Right lung (tissue), 5 donors: ENCODE results near the gene BRSK2. TPM values are rescaled to one million over a fixed set of nuclear protein-coding genes. Genes with fewer than 3 reads are reported as not detected.

Experiments used
- DNase-seq, 2 donors: peaks; one replicate each; pipeline ENCODE4 v3.0.0-alpha.2; 2013
- polyA plus RNA-seq, 5 donors: library from polyadenylated mRNA; unstranded; fragments of 120-200 nt; gene quantifications; one replicate each; pipeline versions ENCODE4 v1.2.1 to v1.2.3, GENCODE V29; 2013; ENCODE audit warnings: inconsistent platforms in 1 of 5, low replicate concordance in 1 of 5; ENCODE audit not compliant: insufficient read length in 5 of 5, insufficient read depth in 1 of 5

BRSK2 gene
- polyA plus RNA-seq, 5 donors: 0.55 to 1.4 (median 0.67) TPM

GRCh38 chr11:1375161-1375954 is 14.4 kb upstream of the BRSK2 start:
- no peak for DNase-seq

GRCh38 chr11:1375955-1376258 is 13.8 kb upstream of the BRSK2 start:
- DNase-seq: no peak

DNA sequence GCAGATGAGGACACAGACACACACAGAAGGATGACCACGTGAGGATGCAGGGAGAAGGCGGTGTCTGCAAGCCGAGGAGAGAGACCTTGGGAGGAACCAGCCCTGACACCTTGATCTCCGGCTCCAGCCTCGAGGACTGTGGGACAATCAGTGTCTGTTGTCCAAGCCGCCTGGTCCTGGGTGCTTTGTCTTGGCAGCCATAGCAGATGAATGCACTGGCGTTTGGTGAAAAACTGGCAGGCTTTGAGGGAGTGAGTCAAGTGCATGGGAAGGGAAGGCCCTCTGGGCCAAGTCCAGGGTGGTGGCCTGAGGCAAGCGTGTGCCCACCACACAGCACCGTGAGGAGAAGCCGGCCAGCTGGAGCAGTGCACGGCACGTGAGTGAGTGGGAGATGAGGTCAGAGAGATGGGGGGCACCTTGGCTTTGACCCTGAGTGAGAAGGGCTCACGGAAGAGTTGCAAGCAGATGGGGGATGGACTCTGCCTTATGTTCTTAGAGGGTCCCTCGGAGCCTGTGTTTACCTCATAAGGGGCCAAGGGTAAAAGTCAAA is 12.4 kb upstream of the BRSK2 start:
- no peak for DNase-seq

DNA sequence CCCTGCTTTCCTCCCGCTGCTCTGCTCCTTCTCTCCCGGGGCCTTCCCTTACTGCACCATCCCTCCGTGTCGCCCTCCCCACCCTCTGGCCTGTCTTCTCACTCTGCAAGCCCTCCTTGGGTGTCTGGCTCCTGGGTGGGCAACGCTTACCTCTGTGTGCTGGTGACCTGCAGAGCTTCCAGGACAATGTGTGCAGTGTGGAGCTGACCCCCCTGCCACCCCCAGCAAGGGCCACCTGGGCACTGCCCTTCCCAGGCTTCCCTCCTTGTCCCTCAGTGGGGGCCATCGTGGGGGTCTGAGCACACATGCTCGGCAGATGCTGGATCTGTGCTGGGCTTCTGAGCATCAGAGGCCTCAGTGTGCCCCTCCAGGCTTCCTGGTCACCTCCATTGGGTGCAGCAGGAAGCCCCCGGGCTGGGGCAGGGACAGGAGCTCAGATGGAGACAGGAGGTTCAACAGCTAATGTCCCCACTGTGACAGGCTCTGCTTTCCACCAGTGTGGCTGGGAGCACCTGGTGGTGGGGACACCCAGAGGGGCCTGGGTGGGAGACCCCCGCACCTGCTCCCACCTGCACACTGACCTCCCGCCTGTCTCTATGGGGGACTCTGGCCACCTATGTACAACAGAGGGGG is 7.8 kb upstream of the BRSK2 start:
- no peak for DNase-seq

DNA sequence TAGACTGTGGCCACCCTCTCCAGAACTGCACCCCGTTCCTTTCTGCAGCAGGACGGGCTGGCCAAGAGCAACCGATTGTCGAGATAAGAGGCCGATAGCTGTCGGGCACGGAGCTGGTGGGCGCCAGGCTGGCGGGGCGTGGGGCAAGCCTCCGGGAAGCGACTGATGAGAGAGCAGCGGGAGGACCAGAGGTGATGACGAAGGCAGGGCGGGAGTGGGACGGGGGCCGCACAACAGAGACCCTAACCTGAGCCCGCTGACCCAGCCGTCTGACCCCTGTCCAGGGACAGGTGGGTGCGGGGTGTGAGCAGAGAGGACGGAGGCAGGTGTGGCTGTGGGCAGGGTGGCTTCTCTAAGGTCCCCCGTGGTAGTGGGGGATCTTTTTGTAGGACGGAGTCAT is 7.3 kb upstream of the BRSK2 start:
- DNase-seq: no peak

- DNase-seq: peak; percentile 52 to 57
These were observed 6.7 kb upstream of the BRSK2 start for GRCh38 chr11:1382831-1383607.

- DNase-seq: no peak
These were observed 5.3 kb upstream of the BRSK2 start for GRCh38 chr11:1384199-1384970.

DNA sequence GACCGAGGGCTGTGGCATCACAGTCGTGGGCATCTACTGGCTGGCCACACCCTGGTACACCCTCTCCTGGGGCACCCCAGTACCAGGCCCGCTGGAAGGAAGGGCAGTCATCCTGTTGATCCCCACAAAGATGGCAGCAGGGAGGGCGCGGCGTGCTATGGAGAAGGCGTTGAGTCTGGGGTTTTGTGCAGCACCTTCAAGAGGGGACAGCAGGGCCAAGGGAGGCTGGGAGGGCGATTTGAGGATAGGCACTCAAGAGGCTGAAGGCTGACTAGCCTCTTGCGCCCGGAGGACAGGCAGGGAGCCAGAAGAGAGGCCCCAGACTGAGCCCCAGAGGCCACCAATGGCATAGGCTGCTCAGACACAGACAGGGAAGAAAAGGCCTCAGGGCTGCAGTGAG is 2.2 kb upstream of the BRSK2 start:
- no peak for DNase-seq

DNA sequence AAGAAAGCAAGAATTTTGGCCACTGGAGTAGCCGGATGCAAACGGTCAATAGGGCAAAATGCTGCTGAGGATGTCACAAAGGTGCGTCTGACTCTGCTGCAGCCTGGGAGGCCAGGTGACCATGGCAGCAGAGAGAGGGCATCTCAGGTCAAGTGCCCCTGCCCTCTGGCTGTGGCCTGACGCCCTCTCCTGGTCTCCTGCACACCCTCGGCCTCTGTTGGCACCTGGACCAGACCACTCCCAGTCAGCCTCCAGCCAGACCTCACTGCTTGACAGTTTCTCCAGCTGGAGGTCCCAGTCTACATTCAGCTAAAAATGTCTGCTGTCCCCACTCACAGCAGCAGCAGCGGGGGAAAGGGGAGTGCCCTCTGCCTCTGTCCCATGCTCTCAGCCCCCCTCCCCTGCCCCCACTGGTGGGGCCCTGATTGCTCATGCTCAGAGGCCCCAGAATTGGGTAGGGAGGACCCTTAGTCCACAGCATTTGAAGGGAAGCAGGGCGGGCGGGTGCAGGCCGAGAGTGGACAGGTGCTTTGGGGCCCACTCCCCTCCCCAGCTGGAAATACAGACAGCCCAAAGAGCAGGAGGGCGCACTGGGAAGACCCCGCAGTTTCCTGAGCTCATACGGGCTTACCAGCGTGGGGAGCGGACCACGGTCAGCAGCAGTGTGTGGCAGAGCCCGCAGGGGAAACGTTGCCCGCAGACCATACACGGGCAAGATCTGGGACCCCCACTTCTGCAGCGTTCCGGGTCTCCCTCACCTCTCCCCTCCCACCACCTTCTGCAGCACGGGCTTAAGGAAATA is 1.6 kb upstream of the BRSK2 start:
- no peak for DNase-seq

DNA sequence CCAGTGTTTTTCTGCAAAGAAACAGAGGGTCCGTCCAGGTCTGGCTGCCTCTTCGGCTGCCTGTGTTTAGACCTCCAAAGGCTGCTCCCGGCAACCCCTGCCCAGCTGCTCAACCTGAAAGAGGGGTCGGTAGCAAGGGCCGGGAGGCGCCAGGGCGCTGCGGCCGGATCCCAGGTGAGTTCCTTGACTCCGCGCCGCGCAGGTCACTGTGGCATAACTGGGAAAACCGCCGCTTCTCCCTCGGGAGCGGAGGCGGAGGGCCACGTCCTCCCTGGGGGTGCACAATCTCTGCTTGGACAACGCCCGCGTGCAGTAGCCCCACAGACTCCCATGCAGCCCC is 1.0 kb upstream of the BRSK2 start:
- no peak for DNase-seq

GRCh38 chr11:1389103-1389931 is 417 bp upstream of the BRSK2 start:
- DNase-seq: peak; percentile 85 to 90

DNA sequence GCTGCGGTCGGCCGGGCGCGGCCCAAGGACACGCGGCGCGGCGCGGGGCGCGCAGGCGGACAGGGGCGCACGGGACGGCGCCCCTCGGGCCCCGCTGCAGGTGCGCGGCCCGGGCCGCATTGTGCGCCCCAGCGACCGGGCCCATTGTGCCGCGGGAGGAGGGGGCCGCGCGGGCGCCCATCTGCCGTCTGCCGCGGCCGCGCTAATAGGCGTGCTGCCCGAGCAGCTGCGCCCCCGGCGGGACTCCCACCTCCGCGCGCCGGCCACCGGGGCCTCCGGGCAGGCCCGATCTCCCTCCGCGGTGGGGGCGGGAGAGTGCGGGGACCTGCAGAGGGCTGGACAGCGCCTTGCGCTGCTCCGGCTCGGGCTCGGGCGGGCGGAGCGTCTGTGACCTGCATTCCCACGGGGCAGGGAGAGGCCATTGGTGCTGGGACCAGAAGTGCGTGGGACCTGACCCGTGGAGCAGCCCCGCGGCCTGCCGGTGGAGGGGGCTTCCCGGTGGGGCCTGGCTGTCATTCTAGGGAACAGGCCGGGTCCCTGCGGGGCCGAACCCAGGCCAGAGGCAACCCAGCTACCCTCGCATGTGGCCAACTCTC is 933 bp downstream of the BRSK2 start:
- DNase-seq: no peak

DNA sequence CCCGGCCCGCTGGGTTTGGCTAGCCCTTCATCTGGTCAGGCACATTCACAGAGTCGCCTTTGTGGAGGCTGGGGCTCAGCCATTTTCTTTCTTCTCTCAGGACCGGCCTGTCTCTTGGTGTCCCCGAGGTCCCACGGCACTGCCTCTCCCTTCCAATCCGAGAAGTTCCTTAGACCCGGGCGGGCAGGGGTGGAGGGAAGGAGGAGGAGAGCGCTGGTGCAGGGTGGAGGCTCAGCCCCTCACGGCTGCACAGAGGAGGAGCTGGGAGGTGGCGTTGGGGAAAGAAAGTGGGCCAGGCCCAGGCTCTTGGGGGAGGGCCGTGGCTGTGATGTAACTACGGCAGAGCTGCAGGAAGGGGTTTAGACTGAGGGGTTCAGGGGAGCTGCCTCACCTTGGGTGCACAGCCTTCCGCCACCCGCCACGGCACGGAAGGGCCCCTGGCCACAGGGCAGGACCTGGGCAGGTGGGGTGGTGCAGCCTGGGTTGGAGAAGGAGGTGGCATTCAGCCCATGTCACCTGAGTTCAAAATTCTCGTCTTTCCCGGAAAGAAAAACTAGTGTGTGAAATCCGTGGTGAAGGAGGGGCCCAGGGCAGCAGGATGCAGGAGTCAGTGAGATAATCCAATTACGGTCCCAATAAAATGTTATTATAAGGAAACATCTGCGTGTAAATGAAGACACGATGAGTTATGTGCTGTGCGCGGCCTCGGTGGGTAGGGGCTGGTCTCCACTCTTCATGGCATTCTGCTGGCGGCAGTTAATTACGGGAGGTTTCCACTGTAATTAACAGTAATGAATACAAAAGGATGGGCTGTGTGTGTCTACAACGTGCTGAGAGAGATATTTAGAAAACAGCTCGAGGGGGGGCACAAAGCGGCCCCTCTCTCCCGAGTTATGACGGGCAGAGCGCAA is 1.7 kb downstream of the BRSK2 start:
- DNase-seq: no peak

DNA sequence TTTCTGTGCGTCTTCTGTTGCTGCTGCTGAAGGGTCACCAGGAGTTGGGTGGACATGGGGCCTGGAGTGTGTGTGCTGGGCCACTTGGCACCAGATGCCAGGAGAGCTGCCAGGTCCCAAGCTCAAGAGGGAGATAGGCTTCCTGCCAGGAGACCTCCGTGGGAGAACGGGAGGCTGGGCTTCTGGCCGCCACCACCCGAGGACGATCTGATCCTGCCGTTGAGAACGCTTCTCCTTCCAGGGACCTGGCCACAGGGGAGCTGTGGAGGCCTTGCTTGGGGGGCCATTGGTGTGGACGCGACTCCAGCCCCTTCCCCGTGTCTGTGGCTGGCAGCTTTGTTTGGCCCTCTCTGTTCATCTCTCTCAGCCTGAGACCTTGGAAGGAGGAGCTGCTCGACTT is 2.4 kb downstream of the BRSK2 start:
- DNase-seq: no peak

GRCh38 chr11:1392561-1392960 is 2.8 kb downstream of the BRSK2 start:
- DNase-seq: no peak

DNA sequence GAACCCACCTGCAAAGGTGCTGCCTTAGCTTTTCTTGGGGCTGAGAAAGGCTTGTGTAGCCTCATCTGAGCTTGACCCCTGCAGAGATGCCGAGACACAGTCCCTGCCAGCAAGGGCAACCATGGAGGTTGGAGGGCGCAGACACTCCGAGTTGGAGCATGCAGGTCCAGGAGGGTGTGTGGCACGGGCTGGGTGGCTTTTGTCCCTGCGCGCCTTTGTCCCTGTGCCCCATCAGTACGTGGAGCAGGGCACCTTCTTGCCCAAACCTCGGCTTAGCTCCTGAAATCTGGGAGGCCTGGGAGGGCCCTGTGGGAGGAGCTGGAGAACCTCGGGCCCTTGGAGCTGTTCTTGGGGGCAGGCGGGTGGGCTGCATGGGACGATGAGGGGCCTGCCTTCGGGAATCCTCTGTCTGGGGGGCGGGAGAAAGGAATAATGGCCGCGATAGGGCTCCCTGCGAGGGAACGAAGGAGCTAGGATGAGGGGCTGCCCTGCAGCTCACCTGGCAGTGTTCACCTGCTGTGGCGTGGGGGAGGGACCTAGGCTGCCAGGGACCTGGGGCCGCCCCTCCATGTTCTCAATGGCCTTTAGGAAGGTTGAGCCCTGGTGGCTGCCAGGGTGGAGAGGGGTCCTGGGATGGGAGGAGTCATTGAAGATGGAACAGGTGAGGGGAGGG is 3.4 kb downstream of the BRSK2 start:
- DNase-seq: no peak

GRCh38 chr11:1394936-1395772 is 5.4 kb downstream of the BRSK2 start:
- no peak for DNase-seq
